Measurements from ENCODE around the gene CPHXL2.

The CPHXL2 gene

GRCh38 chr16:75676909-75677308 is at the start of gene CPHXL2:
Gene CPHXL2, minus strand, starts transcription at chr16:75677009. Its CDS starts 10 bp downstream, at chr16:75676999.
- DNase-seq (ENCODE audit: low read depth): no peak

GRCh38 chr16:75726390-75726789 is 49.6 kb upstream of the CPHXL2 start, which contains the start of gene CPHXL:
Gene CPHXL, minus strand, starts transcription at chr16:75726490. Its CDS starts 48 bp downstream, at chr16:75726442.
- DNase-seq (ENCODE audit: low read depth): no peak

- DNase-seq (ENCODE audit: low read depth): no peak
These were observed 41.6 kb upstream of the CPHXL2 start for GRCh38 chr16:75718452-75718851.

GRCh38 chr16:75714661-75715060 is 37.9 kb upstream of the CPHXL2 start:
- no peak for DNase-seq (ENCODE audit: low read depth)

GRCh38 chr16:75710344-75710743 is 33.5 kb upstream of the CPHXL2 start:
- no peak for DNase-seq (ENCODE audit: low read depth)

GRCh38 chr16:75703306-75703705 is 26.5 kb upstream of the CPHXL2 start:
- no peak for DNase-seq (ENCODE audit: low read depth)

GRCh38 chr16:75702242-75702641 is 25.4 kb upstream of the CPHXL2 start:
- DNase-seq (ENCODE audit: low read depth): no peak

- DNase-seq (ENCODE audit: low read depth): no peak
These were observed 24.6 kb upstream of the CPHXL2 start, which contains the start of gene DUXB for GRCh38 chr16:75701361-75701760. Gene DUXB, minus strand, starts transcription at chr16:75701461. Its CDS starts 43 bp downstream, at chr16:75701418.

- no peak for DNase-seq (ENCODE audit: low read depth)
These were observed 20.8 kb upstream of the CPHXL2 start for GRCh38 chr16:75697571-75697970.

GRCh38 chr16:75695708-75696107 is 18.9 kb upstream of the CPHXL2 start:
- no peak for DNase-seq (ENCODE audit: low read depth)

- no peak for DNase-seq (ENCODE audit: low read depth)
These were observed 10.6 kb upstream of the CPHXL2 start for GRCh38 chr16:75687361-75687760.

- DNase-seq (ENCODE audit: low read depth): no peak
These were observed 5.5 kb upstream of the CPHXL2 start for GRCh38 chr16:75682308-75682707.

- DNase-seq (ENCODE audit: low read depth): no peak
These were observed 2.6 kb upstream of the CPHXL2 start for GRCh38 chr16:75679366-75679765.

- no peak for DNase-seq (ENCODE audit: low read depth)
These were observed 9.3 kb downstream of the CPHXL2 start for GRCh38 chr16:75667503-75667902.

- no peak for DNase-seq (ENCODE audit: low read depth)
These were observed 16.0 kb downstream of the CPHXL2 start for GRCh38 chr16:75660726-75661302.

- DNase-seq (ENCODE audit: low read depth): no peak
These were observed 16.5 kb downstream of the CPHXL2 start for GRCh38 chr16:75660321-75660720.

- no peak for DNase-seq (ENCODE audit: low read depth)
These were observed 18.6 kb downstream of the CPHXL2 start for GRCh38 chr16:75658175-75658574.

- DNase-seq (ENCODE audit: low read depth): no peak
These were observed 22.9 kb downstream of the CPHXL2 start for GRCh38 chr16:75653922-75654321.

GRCh38 chr16:75648265-75649076 is 28.3 kb downstream of the CPHXL2 start:
- DNase-seq (ENCODE audit: low read depth): peak; percentile 78

GRCh38 chr16:75647492-75648264 is 29.1 kb downstream of the CPHXL2 start, which contains the start of the genes KARS1 and TERF2IP:
Gene KARS1, minus strand, starts transcription at chr16:75647665. Its CDS starts 26 bp downstream, at chr16:75647639.
Gene TERF2IP, plus strand, starts transcription at chr16:75647773. Its CDS starts 110 bp downstream, at chr16:75647883.
- DNase-seq (ENCODE audit: low read depth): peak; percentile 94

GRCh38 chr16:75647112-75647491 is 29.7 kb downstream of the CPHXL2 start:
- no peak for DNase-seq (ENCODE audit: low read depth)

GRCh38 chr16:75644240-75645012 is 32.4 kb downstream of the CPHXL2 start:
- no peak for DNase-seq (ENCODE audit: low read depth)
